Measurements from ENCODE around the gene MACROH2A1.

Gene MACROH2A1

GRCh38 chr5:135313405-135313804, 85.6 kb downstream of the MACROH2A1 start:
- DNase-seq: no peak

- DNase-seq: no peak
Measured at GRCh38 chr5:135312255-135312935, 86.6 kb downstream of the MACROH2A1 start.

- DNase-seq: peak; percentile 68
Measured at GRCh38 chr5:135310328-135310989, 88.6 kb downstream of the MACROH2A1 start.

GRCh38 chr5:135309391-135310327, 89.4 kb downstream of the MACROH2A1 start:
- DNase-seq: no peak

- peak; percentile 78 for DNase-seq
Measured at GRCh38 chr5:135308752-135309151, 90.3 kb downstream of the MACROH2A1 start.

GRCh38 chr5:135308245-135308644, 90.8 kb downstream of the MACROH2A1 start:
- peak; percentile 39 for DNase-seq

GRCh38 chr5:135307143-135307903, 91.7 kb downstream of the MACROH2A1 start:
- DNase-seq: no peak

- DNase-seq: no peak
Measured at GRCh38 chr5:135306557-135306956, 92.5 kb downstream of the MACROH2A1 start.

- DNase-seq: peak; percentile 48
Measured at GRCh38 chr5:135304352-135305221, 94.4 kb downstream of the MACROH2A1 start.

- no peak for DNase-seq
Measured at GRCh38 chr5:135303582-135304173, 95.4 kb downstream of the MACROH2A1 start.

GRCh38 chr5:135296900-135297816, 101.9 kb downstream of the MACROH2A1 start:
- no peak for DNase-seq

GRCh38 chr5:135295852-135296251, 103.2 kb downstream of the MACROH2A1 start:
- no peak for DNase-seq

- DNase-seq: no peak
Measured at GRCh38 chr5:135294793-135295192, 104.2 kb downstream of the MACROH2A1 start.

- no peak for DNase-seq
Measured at GRCh38 chr5:135289651-135290050, 109.4 kb downstream of the MACROH2A1 start.

GRCh38 chr5:135287551-135287950, 111.5 kb downstream of the MACROH2A1 start:
- no peak for DNase-seq
